Thoracic aorta (tissue), 2 donors: Measurements from ENCODE around the gene FARP1. TPM values are rescaled to one million over a fixed set of nuclear protein-coding genes. Genes with fewer than 3 reads are reported as not detected.

Experiments used
- ATAC-seq: fragments of 150-250 bp; one replicate; pipeline ENCODE4 v1.8.0; 2017; ENCODE audit warnings: low read depth; ENCODE audit not compliant: insufficient number of reproducible peaks, low FRiP score
- DNase-seq: peaks from one replicate; pipeline ENCODE4 v3.0.0-alpha.2; 2020; ENCODE audit warnings: low spot score
- H3K27ac ChIP-seq, 2 donors: fragments of 200-600 bp; sonication (generic); 1 replicate in 1 of 2; 2 replicates in 1 of 2; pipeline ENCODE4 v1.5.1; 2016; ENCODE audit warnings: mild to moderate bottlenecking in 2 of 2, moderate library complexity in 2 of 2
- H3K27me3 ChIP-seq: fragments of 200-600 bp; sonication (generic); replicated peaks from 2 replicates; pipeline ENCODE4 v1.6.0; 2016; ENCODE audit warnings: mild to moderate bottlenecking; ENCODE audit not compliant: insufficient read depth
- H3K36me3 ChIP-seq: fragments of 200-600 bp; sonication (generic); one replicate; pipeline ENCODE4 v1.5.1; 2016
- H3K4me1 ChIP-seq, 2 donors: fragments of 200-600 bp; sonication (generic); 1 replicate in 1 of 2; 2 replicates in 1 of 2; pipeline versions ENCODE4 v1.5.1 to v1.6.0; 2016; ENCODE audit warnings: low read depth in 2 of 2, mild to moderate bottlenecking in 1 of 2; ENCODE audit not compliant: control insufficient read depth in 1 of 2
- H3K4me3 ChIP-seq: fragments of 200-600 bp; sonication (generic); 2 replicates; pipeline ENCODE4 v1.5.1; 2016; ENCODE audit warnings: mild to moderate bottlenecking
- H3K9me3 ChIP-seq: fragments of 200-600 bp; sonication (generic); 2 replicates; pipeline ENCODE4 v1.5.1; 2016
- CTCF ChIP-seq: fragments of 200-600 bp; sonication (generic); IDR thresholded peaks from one replicate; pipeline ENCODE4 v1.5.1; 2019; ENCODE audit warnings: antibody characterized with exemption
- total RNA-seq, 2 donors: library from RNA; depleted of rRNA; stranded (reverse); fragments of >200 nt; gene quantifications; one replicate each; pipeline versions ENCODE4 v1.1.0 to v1.2.3, GENCODE V29; 2016

The FARP1 gene
- total RNA-seq, 2 donors from 2014 or later = 17.6 to 30.3 TPM

DNA sequence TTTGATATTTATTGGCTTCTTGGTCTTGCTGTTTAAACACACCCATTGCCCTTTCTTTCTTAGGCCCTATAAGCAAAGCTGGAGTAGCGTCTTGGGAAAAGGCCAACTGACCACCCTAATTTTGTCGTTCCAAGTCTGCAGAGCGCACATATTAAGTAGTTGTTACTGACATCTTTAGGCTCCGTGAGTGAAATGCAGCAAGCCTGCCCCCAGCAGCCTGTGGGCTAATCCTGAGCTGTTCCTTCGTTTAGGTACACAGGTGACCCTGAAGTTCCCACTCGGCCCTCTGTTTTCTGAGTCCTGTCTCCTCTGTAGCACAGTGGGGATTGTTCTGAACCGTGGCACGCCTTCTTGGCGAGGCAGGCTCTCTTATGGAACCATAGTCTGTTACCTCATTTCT is 263.5 kb downstream of the FARP1 start:
- H3K4me3 ChIP-seq = no peak overlapping the region
- DNase-seq (no peak), ATAC-seq (no peak)
- no peak for TF ChIP-seq CTCF
- no peaks in the 10 kb centered on the region for H3K36me3 ChIP-seq
- no peak overlapping the region for H3K27ac ChIP-seq
- H3K9me3 ChIP-seq = no peaks in the 10 kb centered on the region
- no peaks in the 10 kb centered on the region for H3K4me1 ChIP-seq
- H3K27me3 ChIP-seq = no peaks in the 10 kb centered on the region

GRCh38 chr13:98406971-98407370 is 264.1 kb downstream of the FARP1 start:
- H3K9me3 ChIP-seq = no peaks in the 10 kb centered on the region
- TF ChIP-seq CTCF = no peak
- H3K27me3 ChIP-seq = no peaks in the 10 kb centered on the region
- ATAC-seq = no peak
- no peaks in the 10 kb centered on the region for H3K4me1 ChIP-seq
- H3K36me3 ChIP-seq = no peaks in the 10 kb centered on the region
- H3K4me3 ChIP-seq = no peak overlapping the region
- no peak for DNase-seq
- H3K27ac ChIP-seq = no peak overlapping the region

DNA sequence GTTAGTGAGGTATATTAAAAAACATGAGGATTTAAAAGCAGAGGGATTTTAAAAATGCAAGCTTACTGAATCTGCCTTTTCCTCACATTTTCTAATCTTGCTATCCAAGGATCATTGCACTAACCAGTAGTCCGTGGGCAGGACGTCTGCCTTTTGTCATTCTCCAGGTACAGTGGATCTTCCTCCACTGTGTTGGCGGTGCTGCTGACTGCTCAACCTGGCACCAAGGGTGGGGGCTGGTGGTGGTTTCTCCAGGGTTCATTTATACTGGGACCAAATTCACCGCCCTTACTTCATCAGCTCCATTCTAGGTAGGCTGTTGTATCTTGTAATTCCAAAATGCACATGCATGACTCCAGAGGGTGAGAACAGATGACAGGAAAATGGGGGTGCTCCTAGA is 264.7 kb downstream of the FARP1 start:
- no peak for TF ChIP-seq CTCF
- no peak for ATAC-seq
- no peak for DNase-seq
- Histone ChIP-seq H3K4me3 (no peak overlapping the region), H3K27me3 (no peaks in the 10 kb centered on the region), H3K36me3 (no peaks in the 10 kb centered on the region), H3K27ac (no peak overlapping the region), H3K9me3 (no peaks in the 10 kb centered on the region), H3K4me1 (no peaks in the 10 kb centered on the region)

DNA sequence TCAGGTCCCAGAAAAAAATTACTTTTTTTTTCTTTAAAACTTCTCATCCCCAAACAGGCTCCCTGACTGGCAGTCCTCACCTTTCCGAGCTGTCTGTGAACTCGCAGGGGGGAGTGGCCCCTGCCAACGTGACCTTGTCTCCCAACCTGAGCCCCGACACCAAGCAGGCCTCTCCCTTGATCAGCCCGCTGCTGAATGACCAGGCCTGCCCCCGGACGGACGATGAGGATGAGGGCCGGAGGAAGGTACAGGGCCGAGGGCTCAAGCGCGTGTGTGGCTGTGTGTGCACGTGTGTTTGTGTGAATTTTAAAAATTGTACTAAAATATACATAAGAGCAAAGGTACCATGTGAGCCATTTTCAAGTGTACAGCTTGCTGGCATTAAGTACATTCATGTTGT is 266.4 kb downstream of the FARP1 start:
- TF ChIP-seq CTCF = no peak
- Histone ChIP-seq H3K27me3 (no peaks in the 10 kb centered on the region), H3K27ac (no peak overlapping the region), H3K36me3 (no peaks in the 10 kb centered on the region), H3K4me1 (no peaks in the 10 kb centered on the region), H3K9me3 (no peaks in the 10 kb centered on the region), H3K4me3 (no peak overlapping the region)
- DNase-seq = no peak
- ATAC-seq = no peak

- ATAC-seq (no peak), DNase-seq (no peak)
- Histone ChIP-seq H3K4me1 (no peaks in the 10 kb centered on the region), H3K27me3 (no peaks in the 10 kb centered on the region), H3K9me3 (no peaks in the 10 kb centered on the region), H3K36me3 (no peaks in the 10 kb centered on the region), H3K27ac (no peak overlapping the region), H3K4me3 (no peak overlapping the region)
- no peak for TF ChIP-seq CTCF
Measured at GRCh38 chr13:98410612-98411011, 267.7 kb downstream of the FARP1 start.
